ENCODE results near the gene APH1B.

GRCh38 chr15:63292771-63293170 lies 15.4 kb downstream of the APH1B start:
- TF ChIP-seq SUZ12 (IDR thresholded peaks at IDR 0.05; ENCODE audit: extremely low read depth, insufficient read depth, insufficient read length) (no peak), ZNF274 (IDR thresholded peaks at IDR 0.05; ENCODE audit: low read depth, low read length) (no peak)
